Vagina (tissue), 2 donors: ENCODE results near the gene FSD1L. TPM values are rescaled to one million over a fixed set of nuclear protein-coding genes. Genes with fewer than 3 reads are reported as not detected.

ENCODE experiments used
- DNase-seq, 2 donors: peaks; one replicate each; pipeline ENCODE4 v3.0.0-alpha.2; 2017; ENCODE audit errors: extremely low spot score in 2 of 2
- H3K27ac ChIP-seq: fragments of 200-600 bp; sonication (generic); one replicate; pipeline ENCODE4 v1.5.1; 2019
- H3K27me3 ChIP-seq: fragments of 200-600 bp; sonication (generic); one replicate; pipeline ENCODE4 v1.5.1; 2019
- H3K36me3 ChIP-seq, 2 donors: fragments of 200-600 bp; sonication (generic); one replicate each; pipeline ENCODE4 v1.5.1; 2017 to 2019
- H3K4me1 ChIP-seq: fragments of 200-600 bp; sonication (generic); one replicate; pipeline ENCODE4 v1.5.1; 2019
- H3K4me3 ChIP-seq, 2 donors: fragments of 200-600 bp; sonication (generic); 1 replicate in 1 of 2; 2 replicates in 1 of 2; pipeline ENCODE4 v1.5.1; 2016 to 2019
- H3K9me3 ChIP-seq: fragments of 200-600 bp; sonication (generic); one replicate; pipeline ENCODE4 v1.5.1; 2019
- POLR2A ChIP-seq, 2 donors: fragments of 450-650 bp; IDR thresholded peaks; one replicate each; pipeline ENCODE4 v1.6.1; 2017; ENCODE audit warnings: antibody characterized with exemption in 2 of 2, mild to moderate bottlenecking in 2 of 2, moderate library complexity in 2 of 2
- POLR2AphosphoS5 ChIP-seq, 2 donors: sonication (generic); formaldehyde crosslinking; IDR thresholded peaks; one replicate each; pipeline ENCODE4 v1.9.0; 2017; ENCODE audit warnings: antibody characterized with exemption in 2 of 2, mild to moderate bottlenecking in 2 of 2, low read depth in 1 of 2; ENCODE audit not compliant: insufficient read depth in 1 of 2
- intact Hi-C: fragments of 100-400 bp; cut with DNase I; formaldehyde crosslinking; loops from one replicate; pipeline ENCODE4 v1.15.1; 2023
- total RNA-seq: library from RNA; depleted of rRNA; stranded (reverse); fragments of >200 nt; gene quantifications from one replicate; pipeline ENCODE4 v1.2.3, GENCODE V29; 2016
- TF ChIP-seq, protein P1 (sequence below), 3 experiments: fragments of 450-650 bp in 2 of 3; fragments of 200-600 bp in 1 of 3; sonication (generic) in 1 of 3; IDR thresholded peaks; one replicate each; pipeline ENCODE4 v1.5.1; 2017 to 2019; ENCODE audit warnings: antibody characterized with exemption in 3 of 3, mild to moderate bottlenecking in 2 of 3, moderate library complexity in 2 of 3

The FSD1L gene
- total RNA-seq, 1 donor from 2014 or later: 4.2 TPM

- Histone ChIP-seq H3K4me1 (no peaks in the 10 kb centered on the region), H3K9me3 (no peaks in the 10 kb centered on the region), H3K27ac (no peak overlapping the region), H3K36me3 (no peaks in the 10 kb centered on the region), H3K4me3 (no peak overlapping the region), H3K27me3 (no peaks in the 10 kb centered on the region)
- intact Hi-C loops: no loop called here
- DNase-seq: no peak
- TF ChIP-seq POLR2AphosphoS5 (IDR thresholded peaks at IDR 0.05; ENCODE audit: insufficient read depth in 1 of 2, low read depth in 1 of 2) (no peak), POLR2A (IDR thresholded peaks at IDR 0.05) (no peak)
- TF ChIP-seq, protein P1, sequence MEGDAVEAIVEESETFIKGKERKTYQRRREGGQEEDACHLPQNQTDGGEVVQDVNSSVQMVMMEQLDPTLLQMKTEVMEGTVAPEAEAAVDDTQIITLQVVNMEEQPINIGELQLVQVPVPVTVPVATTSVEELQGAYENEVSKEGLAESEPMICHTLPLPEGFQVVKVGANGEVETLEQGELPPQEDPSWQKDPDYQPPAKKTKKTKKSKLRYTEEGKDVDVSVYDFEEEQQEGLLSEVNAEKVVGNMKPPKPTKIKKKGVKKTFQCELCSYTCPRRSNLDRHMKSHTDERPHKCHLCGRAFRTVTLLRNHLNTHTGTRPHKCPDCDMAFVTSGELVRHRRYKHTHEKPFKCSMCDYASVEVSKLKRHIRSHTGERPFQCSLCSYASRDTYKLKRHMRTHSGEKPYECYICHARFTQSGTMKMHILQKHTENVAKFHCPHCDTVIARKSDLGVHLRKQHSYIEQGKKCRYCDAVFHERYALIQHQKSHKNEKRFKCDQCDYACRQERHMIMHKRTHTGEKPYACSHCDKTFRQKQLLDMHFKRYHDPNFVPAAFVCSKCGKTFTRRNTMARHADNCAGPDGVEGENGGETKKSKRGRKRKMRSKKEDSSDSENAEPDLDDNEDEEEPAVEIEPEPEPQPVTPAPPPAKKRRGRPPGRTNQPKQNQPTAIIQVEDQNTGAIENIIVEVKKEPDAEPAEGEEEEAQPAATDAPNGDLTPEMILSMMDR (IDR thresholded peaks at IDR 0.05): no peak
Measured at GRCh38 chr9:105496826-105497225, 49.0 kb downstream of the FSD1L start.

- no peak for DNase-seq
- H3K4me1 ChIP-seq: no peaks in the 10 kb centered on the region
- H3K27me3 ChIP-seq: no peaks in the 10 kb centered on the region
- TF ChIP-seq POLR2AphosphoS5 (IDR thresholded peaks at IDR 0.05; ENCODE audit: insufficient read depth in 1 of 2, low read depth in 1 of 2) (no peak), POLR2A (IDR thresholded peaks at IDR 0.05) (no peak)
- TF ChIP-seq, protein P1 (IDR thresholded peaks at IDR 0.05): no peak
- H3K27ac ChIP-seq: no peak overlapping the region
- H3K4me3 ChIP-seq: no peak overlapping the region
- intact Hi-C loops: no loop called here
- H3K36me3 ChIP-seq: no peaks in the 10 kb centered on the region
- no peaks in the 10 kb centered on the region for H3K9me3 ChIP-seq
Measured at GRCh38 chr9:105497704-105498103, 49.9 kb downstream of the FSD1L start.

DNA sequence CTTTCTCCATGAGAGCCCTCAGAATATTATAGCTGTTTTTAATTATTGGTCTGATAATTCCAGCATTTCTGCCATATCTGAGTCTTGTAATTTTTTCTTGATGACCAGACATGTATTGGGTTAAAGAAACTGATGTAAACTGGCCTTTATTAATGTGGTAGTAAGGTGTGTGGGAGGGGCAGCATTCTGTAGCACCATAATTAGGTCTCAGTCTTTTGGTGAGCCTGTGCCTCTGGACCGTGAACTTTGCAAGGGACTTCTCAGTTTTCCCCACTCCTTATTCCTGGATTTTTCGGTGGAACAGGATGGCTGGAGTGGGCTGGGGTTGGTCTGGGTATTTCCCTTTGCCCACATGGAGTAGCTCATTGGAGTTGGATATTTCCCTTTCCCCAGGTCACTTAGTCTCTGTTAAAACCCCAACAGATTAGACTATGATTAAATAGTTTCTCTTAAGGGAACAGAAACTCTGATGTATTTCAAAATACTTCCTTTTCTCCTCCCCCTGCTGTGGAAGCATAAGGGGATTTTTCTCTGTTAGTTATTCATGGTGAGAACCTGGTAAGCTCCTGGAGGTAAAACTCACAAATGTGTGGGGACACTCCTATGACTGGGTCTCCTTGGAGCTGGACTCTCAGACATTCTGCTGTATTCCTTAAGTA is 52.4 kb downstream of the FSD1L start:
- Histone ChIP-seq H3K27ac (no peak overlapping the region), H3K9me3 (no peaks in the 10 kb centered on the region), H3K27me3 (no peaks in the 10 kb centered on the region), H3K4me3 (no peak overlapping the region), H3K36me3 (no peaks in the 10 kb centered on the region), H3K4me1 (no peaks in the 10 kb centered on the region)
- DNase-seq: no peak
- TF ChIP-seq, protein P1 (IDR thresholded peaks at IDR 0.05): no peak
- TF ChIP-seq POLR2AphosphoS5 (IDR thresholded peaks at IDR 0.05; ENCODE audit: insufficient read depth in 1 of 2, low read depth in 1 of 2) (no peak), POLR2A (IDR thresholded peaks at IDR 0.05) (no peak)
- intact Hi-C loops: no loop called here

- no peaks in the 10 kb centered on the region for H3K4me1 ChIP-seq
- H3K27me3 ChIP-seq: no peaks in the 10 kb centered on the region
- H3K36me3 ChIP-seq: no peaks in the 10 kb centered on the region
- TF ChIP-seq, protein P1 (IDR thresholded peaks at IDR 0.05): no peak
- TF ChIP-seq POLR2AphosphoS5 (IDR thresholded peaks at IDR 0.05; ENCODE audit: insufficient read depth in 1 of 2, low read depth in 1 of 2): no peak
- TF ChIP-seq POLR2A (IDR thresholded peaks at IDR 0.05): no peak
- H3K9me3 ChIP-seq: no peaks in the 10 kb centered on the region
- no peak overlapping the region for H3K27ac ChIP-seq
- intact Hi-C loops: no loop called here
- no peak for DNase-seq
- no peak overlapping the region for H3K4me3 ChIP-seq
Measured at GRCh38 chr9:105501414-105501813, 53.6 kb downstream of the FSD1L start.

- Histone ChIP-seq H3K4me1 (no peaks in the 10 kb centered on the region), H3K27ac (no peak overlapping the region), H3K36me3 (peaks cover 0 to 5% of the 10 kb centered on the region in 2 donors), H3K27me3 (no peaks in the 10 kb centered on the region), H3K4me3 (no peak overlapping the region), H3K9me3 (no peaks in the 10 kb centered on the region)
- intact Hi-C loops: no loop called here
- TF ChIP-seq, protein P1 (IDR thresholded peaks at IDR 0.05): no peak
- TF ChIP-seq POLR2A (IDR thresholded peaks at IDR 0.05) (no peak), POLR2AphosphoS5 (IDR thresholded peaks at IDR 0.05; ENCODE audit: insufficient read depth in 1 of 2, low read depth in 1 of 2) (no peak)
- no peak for DNase-seq
Measured at GRCh38 chr9:105502276-105502675, 54.4 kb downstream of the FSD1L start.
